Myometrial cell (primary cell): ENCODE measurements around the gene CAPZB. TPM values are rescaled to one million over a fixed set of nuclear protein-coding genes. Genes with fewer than 3 reads are reported as not detected.

Experiments used
- total RNA-seq: library from RNA; depleted of rRNA; stranded (reverse); fragments of >200 nt; gene quantifications from 2 replicates; pipeline ENCODE4 v1.2.3, GENCODE V29; 2015

The CAPZB gene
- total RNA-seq: 91.4 and 154 TPM in 2 replicates

DNA sequence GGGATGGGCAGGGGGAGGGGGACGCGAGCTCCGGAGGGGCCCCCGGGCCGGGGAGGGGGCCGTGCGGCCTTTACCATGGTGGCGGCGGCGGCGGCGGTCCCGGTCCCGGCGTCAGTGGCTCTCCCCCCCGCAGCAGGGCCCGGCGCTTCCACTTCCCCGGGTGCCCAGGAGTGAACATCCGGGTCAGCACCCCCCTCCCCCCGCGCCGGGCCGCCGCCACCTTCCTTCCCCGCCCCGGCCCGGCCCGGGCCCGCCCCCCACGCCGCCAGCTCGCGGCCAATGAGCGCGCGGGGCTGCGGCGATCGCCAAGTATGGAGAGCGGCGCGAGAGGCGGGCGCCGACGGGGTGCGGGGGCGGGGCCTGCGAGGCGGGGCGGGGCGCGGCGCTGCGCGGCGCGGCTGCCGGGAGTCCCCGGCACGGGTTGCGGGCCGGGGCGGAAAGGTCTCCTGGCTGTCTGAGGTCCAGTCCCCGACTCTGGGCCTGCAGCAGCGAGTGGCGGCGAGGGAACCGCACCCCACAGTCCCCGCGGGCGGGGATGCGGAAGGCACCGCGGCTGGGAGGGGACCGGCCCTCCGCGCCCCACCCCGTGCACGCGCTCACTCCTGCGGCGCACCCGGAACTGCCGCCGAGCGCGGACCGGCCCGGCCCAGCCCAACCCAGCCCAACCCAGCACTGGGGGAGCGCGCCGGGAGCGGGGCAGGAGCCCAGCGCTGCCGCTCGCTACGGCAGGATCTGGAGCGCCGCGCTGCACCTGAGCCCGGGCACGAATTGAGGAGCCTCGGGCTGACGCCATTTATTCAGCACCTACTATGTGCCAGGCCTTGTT lies at the start of gene CAPZB:
Gene CAPZB, minus strand, starts transcription at position 178 of the 826 bp plus-strand sequence. Its CDS starts 101 bp downstream, at position 77.

GRCh38 chr1:19311931-19312781 lies 173.2 kb downstream of the CAPZB start, which contains the start of the genes AKR7A2 and SLC66A1:
Gene AKR7A2 (minus strand): TSS chr1:19312144. CDS start chr1:19312124, 20 bp downstream.
Gene SLC66A1 (plus strand): TSS chr1:19312326. CDS start chr1:19317678, 5,352 bp downstream.

Other genes with a start within 250 kb of the CAPZB start
- gene EMC1, start 234.0 kb downstream of the CAPZB start, total RNA-seq: 95.2 and 100 TPM in 2 replicates
- 58.1 and 58.8 TPM in 2 replicates for gene MRTO4, start 233.7 kb downstream of the CAPZB start, total RNA-seq
- gene AKR7A3, start 196.8 kb downstream of the CAPZB start, total RNA-seq: 0.86 and 0.89 TPM in 2 replicates
- gene AKR7A2, start 173.4 kb downstream of the CAPZB start, total RNA-seq: 160 and 188 TPM in 2 replicates
- 19.0 and 25.2 TPM in 2 replicates for gene SLC66A1, start 173.2 kb downstream of the CAPZB start, total RNA-seq
- 110 and 152 TPM in 2 replicates for gene NBL1, start 158.8 kb upstream of the CAPZB start, total RNA-seq
- not detected in 2 replicates for gene HTR6, start 179.3 kb upstream of the CAPZB start, total RNA-seq